NCI-H1105 treated with DMSO at 0.1 percent for 48 hours (cell line): Measurements from ENCODE around the gene PRAMEF25.
"Not testable (repeated sequence)": the region's sequence is repeated elsewhere in the genome, so short reads cannot be mapped to it uniquely, and the experiment has no call there.

Experiments
- DNase-seq: peaks from one replicate; lab custom pipeline; 2025; lab: John Stamatoyannopoulos, UW

PRAMEF25 gene

DNA sequence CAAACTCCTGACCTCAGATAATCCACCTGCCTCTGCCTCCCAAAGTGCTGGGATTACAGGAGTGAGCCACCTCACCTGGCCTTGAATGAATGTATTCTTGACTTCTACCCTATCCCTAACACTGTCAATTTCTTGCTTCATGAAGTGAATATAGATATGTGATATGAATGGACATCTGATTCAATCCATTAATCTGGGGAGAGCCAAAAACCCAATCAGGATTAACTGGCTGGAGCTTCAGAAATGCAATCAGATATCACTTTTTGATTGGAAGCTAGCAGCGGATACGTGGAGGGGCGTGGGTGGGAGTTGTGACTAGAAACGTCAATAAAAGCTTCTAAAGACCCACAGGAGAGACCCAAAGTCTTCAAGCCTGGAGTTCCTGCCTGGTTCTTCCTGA is at the start of gene PRAMEF25:
PRAMEF25 (plus strand) TSS at position 301 of the 400 bp plus-strand sequence. CDS start 2,920 bp downstream, outside the sequence.
- DNase-seq, result not testable (repeated sequence)

- DNase-seq, result not testable (repeated sequence)
Observed at GRCh38 chr1:13056475-13056874, 14.1 kb upstream of the PRAMEF25 start, which contains the start of gene PRAMEF27. Gene PRAMEF27, minus strand, starts transcription at chr1:13056575. Its CDS starts 2,916 bp downstream, at chr1:13053659.

- not testable (repeated sequence) for DNase-seq
Observed at GRCh38 chr1:13116754-13117153, 46.2 kb downstream of the PRAMEF25 start, which contains the start of gene HNRNPCL2. Gene HNRNPCL2, minus strand, starts transcription at chr1:13116854. Its CDS starts 454 bp downstream, at chr1:13116400.
